H9 (cell line): ENCODE results near the gene TLR10. TPM values are rescaled to one million over a fixed set of nuclear protein-coding genes. Genes with fewer than 3 reads are reported as not detected.

ENCODE experiments used
- DNase-seq: peaks from one replicate; pipeline ENCODE4 v3.0.0-alpha.2; 2017
- H2AFZ ChIP-seq: one replicate; pipeline ENCODE4 v1.6.1; 2013; ENCODE audit warnings: mild to moderate bottlenecking, low read length, control low read depth, moderate library complexity
- H2AK5ac ChIP-seq: 2 replicates; pipeline ENCODE4 v1.6.1; 2013; ENCODE audit warnings: low read length, control low read depth, mixed read lengths; ENCODE audit not compliant: insufficient read length
- H2BK120ac ChIP-seq: one replicate; pipeline ENCODE4 v1.6.1; 2013; ENCODE audit warnings: low read depth, mild to moderate bottlenecking, low read length, control low read depth, inconsistent platforms; ENCODE audit not compliant: poor library complexity, severe bottlenecking
- H2BK12ac ChIP-seq: 2 replicates; pipeline ENCODE4 v1.6.1; 2013; ENCODE audit warnings: low read length, control low read depth, mixed read lengths, low read depth; ENCODE audit not compliant: insufficient read length
- H2BK15ac ChIP-seq: 2 replicates; pipeline ENCODE4 v1.6.1; 2013; ENCODE audit warnings: low read depth, low read length, control low read depth
- H2BK20ac ChIP-seq: one replicate; pipeline ENCODE4 v1.6.1; 2013; ENCODE audit warnings: low read depth, mild to moderate bottlenecking, low read length, control low read depth, inconsistent platforms; ENCODE audit not compliant: poor library complexity, severe bottlenecking
- H2BK5ac ChIP-seq: 2 replicates; pipeline ENCODE4 v1.6.1; 2013; ENCODE audit warnings: low read length, control low read depth, mixed read lengths; ENCODE audit not compliant: insufficient read length
- H3K14ac ChIP-seq: 2 replicates; pipeline ENCODE4 v1.6.1; 2013; ENCODE audit warnings: low read length, control low read depth; ENCODE audit not compliant: insufficient read depth
- H3K18ac ChIP-seq: 2 replicates; pipeline ENCODE4 v1.6.1; 2013; ENCODE audit warnings: low read depth, mild to moderate bottlenecking, mixed read lengths, low read length, control low read depth; ENCODE audit not compliant: insufficient read length
- H3K23ac ChIP-seq: 2 replicates; pipeline ENCODE4 v1.6.1; 2013; ENCODE audit warnings: low read length, control low read depth, mixed read lengths, low read depth; ENCODE audit not compliant: insufficient read length
- H3K23me2 ChIP-seq: 2 replicates; pipeline ENCODE4 v1.6.1; 2013; ENCODE audit warnings: low read depth, mild to moderate bottlenecking, mixed read lengths, low read length, control low read depth; ENCODE audit not compliant: insufficient read length, poor library complexity, severe bottlenecking
- H3K27ac ChIP-seq: 2 replicates; pipeline ENCODE4 v1.5.1; 2013; ENCODE audit warnings: low read length, control low read depth, mixed read lengths, low read depth; ENCODE audit not compliant: insufficient read length
- H3K27me3 ChIP-seq: 2 replicates; pipeline ENCODE4 v1.6.1; 2013; ENCODE audit warnings: low read length, control low read depth, inconsistent platforms; ENCODE audit not compliant: insufficient read depth
- H3K4ac ChIP-seq: 2 replicates; pipeline ENCODE4 v1.6.1; 2013; ENCODE audit warnings: low read depth, mild to moderate bottlenecking, control low read depth, inconsistent platforms, low read length, moderate library complexity
- H3K4me1 ChIP-seq: 2 replicates; pipeline ENCODE4 v1.6.1; 2013; ENCODE audit warnings: low read length, control low read depth, inconsistent platforms; ENCODE audit not compliant: insufficient read depth
- H3K4me2 ChIP-seq: 2 replicates; pipeline ENCODE4 v1.6.1; 2013; ENCODE audit warnings: low read length, control low read depth, mixed read lengths; ENCODE audit not compliant: insufficient read length, insufficient read depth
- H3K56ac ChIP-seq: 2 replicates; pipeline ENCODE4 v1.6.1; 2013; ENCODE audit warnings: low read depth, mild to moderate bottlenecking, mixed read lengths, low read length, control low read depth; ENCODE audit not compliant: insufficient read length
- H3K79me1 ChIP-seq: 2 replicates; pipeline ENCODE4 v1.6.1; 2013; ENCODE audit warnings: low read depth, mild to moderate bottlenecking, moderate library complexity, low read length, control low read depth, inconsistent platforms; ENCODE audit not compliant: insufficient read depth, poor library complexity, severe bottlenecking
- H3K79me2 ChIP-seq: 2 replicates; pipeline ENCODE4 v1.6.1; 2013; ENCODE audit warnings: low read length, control low read depth, inconsistent platforms; ENCODE audit not compliant: insufficient read depth
- H3K9ac ChIP-seq: 2 replicates; pipeline ENCODE4 v1.6.1; 2013; ENCODE audit warnings: low read length, control low read depth, mixed read lengths; ENCODE audit not compliant: insufficient read length; ENCODE audit errors: extremely low read depth
- H3K9me3 ChIP-seq: one replicate; pipeline ENCODE4 v1.6.1; 2013; ENCODE audit warnings: low read depth, low read length, inconsistent platforms; ENCODE audit not compliant: control insufficient read depth
- H3T11ph ChIP-seq: one replicate; pipeline ENCODE4 v1.6.1; 2013; ENCODE audit warnings: mild to moderate bottlenecking, low read length, control low read depth, inconsistent platforms
- H4K20me1 ChIP-seq: one replicate; pipeline ENCODE4 v1.6.1; 2013; ENCODE audit not compliant: control insufficient read depth, insufficient read length, insufficient read depth
- H4K5ac ChIP-seq: 2 replicates; pipeline ENCODE4 v1.6.1; 2013; ENCODE audit warnings: low read depth, mild to moderate bottlenecking, mixed read lengths, low read length, control low read depth; ENCODE audit not compliant: insufficient read length
- H4K8ac ChIP-seq: replicated peaks from 2 replicates; pipeline ENCODE4 v1.6.1; 2013; ENCODE audit warnings: low read length, control low read depth, mixed read lengths, low read depth; ENCODE audit not compliant: insufficient read length
- H4K91ac ChIP-seq: 2 replicates; pipeline ENCODE4 v1.6.1; 2013; ENCODE audit warnings: low read depth, mild to moderate bottlenecking, moderate library complexity, mixed read lengths, low read length, control low read depth; ENCODE audit not compliant: insufficient read length
- H3K27ac Mint-ChIP-seq, 3 experiments: 2 replicates in 2 of 3; 3 replicates in 1 of 3; pipeline ENCODE4 v1.8.0; 2020 to 2021; ENCODE audit warnings: mixed read lengths in 3 of 3, mild to moderate bottlenecking in 1 of 3, moderate library complexity in 1 of 3
- H3K27me3 Mint-ChIP-seq: 2 replicates; pipeline ENCODE4 v1.8.0; 2021; ENCODE audit warnings: low read depth, mild to moderate bottlenecking, moderate library complexity, mixed read lengths
- H3K36me3 Mint-ChIP-seq, 3 experiments: 2 replicates in 2 of 3; 3 replicates in 1 of 3; pipeline ENCODE4 v1.8.0; 2020 to 2021; ENCODE audit warnings: low read depth in 3 of 3, mixed read lengths in 3 of 3; ENCODE audit not compliant: insufficient read depth in 1 of 3
- H3K4me1 Mint-ChIP-seq, 2 experiments: 2 replicates each; pipeline ENCODE4 v1.8.0; 2020; ENCODE audit warnings: mixed read lengths in 2 of 2
- H3K4me3 Mint-ChIP-seq, 2 experiments: 2 replicates in 1 of 2; 3 replicates in 1 of 2; pipeline ENCODE4 v1.8.0; 2020 to 2021; ENCODE audit warnings: mild to moderate bottlenecking in 2 of 2, mixed read lengths in 2 of 2, moderate library complexity in 1 of 2
- H3K9me3 Mint-ChIP-seq, 2 experiments: 2 replicates in 1 of 2; 3 replicates in 1 of 2; pipeline ENCODE4 v1.8.0; 2020; ENCODE audit warnings: mild to moderate bottlenecking in 2 of 2, mixed read lengths in 2 of 2, moderate library complexity in 1 of 2
- CTCF ChIP-seq: fragments of 200-600 bp; sonication (generic); conservative IDR thresholded peaks from 3 replicates; pipeline ENCODE4 v1.8.0; 2021; ENCODE audit warnings: antibody characterized with exemption, mild to moderate bottlenecking
- WGBS: extraction: QIAGEN DNeasy Blood & Tissue Kit; methylation state at CpG from one replicate; pipeline ENCODE4 v1.1.7; 2013; ENCODE audit warnings: missing lambda C conversion rate, low lambda C conversion rate, mixed read lengths; ENCODE audit not compliant: insufficient read length; ENCODE audit errors: extremely low coverage; 5-methylcytosine and 5-hydroxymethylcytosine counted together
- total RNA-seq: library from RNA; stranded (reverse); gene quantifications from 2 replicates; pipeline ENCODE4 v1.2.1, GENCODE V29; 2021

Gene TLR10
- total RNA-seq, 1 experiment from 2014 or later: not detected

GRCh38 chr4:38752941-38753806, 29.6 kb downstream of the TLR10 start:
- Mint-ChIP-seq H3K4me3 (no peak overlapping the region), H3K9me3 (peaks cover 5 to 8% of the 10 kb centered on the region in 2 experiments), H3K4me1 (peaks cover 0 to 5% of the 10 kb centered on the region in 2 experiments; a peak in 2 of 4 replicates), H3K36me3 (peaks cover under 1 to 6% (median 6%) of the 10 kb centered on the region in 3 experiments; a peak in 5 of 7 replicates), H3K27ac (no peak overlapping the region; a peak in 1 of 7 replicates), H3K27me3 (peaks cover 3% of the 10 kb centered on the region; the same call in 1 of the 2 replicates)
- Histone ChIP-seq H3K27me3 (no peaks in the 10 kb centered on the region), H3K14ac (no peak overlapping the region; the same call in 1 of the 2 replicates), H3K9me3 (no peaks in the 10 kb centered on the region), H4K20me1 (no peaks in the 10 kb centered on the region), H3K79me2 (no peaks in the 10 kb centered on the region), H3K4me1 (peaks cover 6% of the 10 kb centered on the region; the same call in 1 of the 2 replicates), H2BK15ac (no peak overlapping the region), H2AK5ac (no peak overlapping the region), H3K56ac (peak overlapping the region; percentile 9), H2BK12ac (no peak overlapping the region), H2BK5ac (no peak overlapping the region), H3K23me2 (no peaks in the 10 kb centered on the region), H4K8ac (peak overlapping the region; percentile 15), H3K23ac (no peak overlapping the region), H2BK120ac (no peak overlapping the region), H3K4me2 (peak overlapping the region; percentile 53), H3K18ac (peak overlapping the region; percentile 37), H2AFZ (no peak overlapping the region), H2BK20ac (no peak overlapping the region), H3K27ac (peak overlapping the region; percentile 46), H4K5ac (peak overlapping the region; percentile 7), H3K4ac (no peak overlapping the region), H3T11ph (no peak overlapping the region), H4K91ac (no peak overlapping the region), H3K79me1 (no peaks in the 10 kb centered on the region), H3K9ac (no peak overlapping the region)
- DNase-seq: peak; percentile 97
- no peak for TF ChIP-seq CTCF
- 100% methylated on average over 7 of the region's 19 CpGs for WGBS
